ENCODE results near the gene SNORC.

Gene SNORC

DNA sequence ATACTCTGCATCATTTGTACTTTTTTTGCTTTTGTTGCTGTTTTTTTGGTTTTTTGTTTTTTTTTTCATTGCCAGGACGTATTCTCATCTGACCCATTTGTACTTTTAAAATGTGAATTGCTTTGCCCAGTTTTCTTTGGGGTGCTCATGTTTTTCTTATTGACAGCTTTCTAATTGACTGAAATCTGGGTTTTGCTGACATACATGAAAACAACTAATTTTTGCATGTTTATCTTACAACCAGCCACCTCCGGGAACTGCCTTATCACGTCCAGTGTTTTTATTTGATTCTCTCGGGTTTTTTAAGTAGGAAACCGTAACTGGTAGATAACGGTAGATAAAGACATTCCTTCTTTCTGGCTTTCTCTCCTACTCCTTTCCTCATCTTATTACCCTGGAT, 38.6 kb downstream of the SNORC start:
- H2AFZ ChIP-seq (ENCODE audit: low read depth, low read length, severe bottlenecking): no peak overlapping the region
- H3K27ac ChIP-seq (ENCODE audit: low read depth, low read length): no peak overlapping the region
- H3K27me3 ChIP-seq (ENCODE audit: low read length): peaks cover 2% of the 10 kb centered on the region; the same call in 1 of the 2 replicates
- H3K4me3 ChIP-seq (ENCODE audit: insufficient read depth, low read length, poor library complexity, severe bottlenecking): no peak overlapping the region
- H4K20me1 ChIP-seq (ENCODE audit: low read depth, low read length): no peaks in the 10 kb centered on the region
- no peaks in the 10 kb centered on the region for H3K9me2 ChIP-seq (replicated peaks; ENCODE audit: insufficient read depth, low read length)
- H3K36me3 ChIP-seq (ENCODE audit: low read length): no peaks in the 10 kb centered on the region
- H3K9ac ChIP-seq (ENCODE audit: low read length): no peak overlapping the region
- no peaks in the 10 kb centered on the region for H3K79me2 ChIP-seq (ENCODE audit: insufficient read depth, low read length)
- no peak overlapping the region for H3K4me2 ChIP-seq (ENCODE audit: low read depth, low read length, poor library complexity, severe bottlenecking)
- no peaks in the 10 kb centered on the region for H3F3A ChIP-seq (ENCODE audit: insufficient read depth)
- TF ChIP-seq, protein P1, sequence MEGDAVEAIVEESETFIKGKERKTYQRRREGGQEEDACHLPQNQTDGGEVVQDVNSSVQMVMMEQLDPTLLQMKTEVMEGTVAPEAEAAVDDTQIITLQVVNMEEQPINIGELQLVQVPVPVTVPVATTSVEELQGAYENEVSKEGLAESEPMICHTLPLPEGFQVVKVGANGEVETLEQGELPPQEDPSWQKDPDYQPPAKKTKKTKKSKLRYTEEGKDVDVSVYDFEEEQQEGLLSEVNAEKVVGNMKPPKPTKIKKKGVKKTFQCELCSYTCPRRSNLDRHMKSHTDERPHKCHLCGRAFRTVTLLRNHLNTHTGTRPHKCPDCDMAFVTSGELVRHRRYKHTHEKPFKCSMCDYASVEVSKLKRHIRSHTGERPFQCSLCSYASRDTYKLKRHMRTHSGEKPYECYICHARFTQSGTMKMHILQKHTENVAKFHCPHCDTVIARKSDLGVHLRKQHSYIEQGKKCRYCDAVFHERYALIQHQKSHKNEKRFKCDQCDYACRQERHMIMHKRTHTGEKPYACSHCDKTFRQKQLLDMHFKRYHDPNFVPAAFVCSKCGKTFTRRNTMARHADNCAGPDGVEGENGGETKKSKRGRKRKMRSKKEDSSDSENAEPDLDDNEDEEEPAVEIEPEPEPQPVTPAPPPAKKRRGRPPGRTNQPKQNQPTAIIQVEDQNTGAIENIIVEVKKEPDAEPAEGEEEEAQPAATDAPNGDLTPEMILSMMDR (IDR thresholded peaks at IDR 0.05; ENCODE audit: insufficient read depth, low read length, poor library complexity, severe bottlenecking): no peak
- no peak for TF ChIP-seq EZH2phosphoT487 (conservative IDR thresholded peaks at IDR 0.05; ENCODE audit: low read length)
- 0 out of 2 replicates have a peak, but pooled peaks cover 5% of the 10 kb centered on the region for H3K9me3 ChIP-seq (ENCODE audit: insufficient read depth, low read length)

DNA sequence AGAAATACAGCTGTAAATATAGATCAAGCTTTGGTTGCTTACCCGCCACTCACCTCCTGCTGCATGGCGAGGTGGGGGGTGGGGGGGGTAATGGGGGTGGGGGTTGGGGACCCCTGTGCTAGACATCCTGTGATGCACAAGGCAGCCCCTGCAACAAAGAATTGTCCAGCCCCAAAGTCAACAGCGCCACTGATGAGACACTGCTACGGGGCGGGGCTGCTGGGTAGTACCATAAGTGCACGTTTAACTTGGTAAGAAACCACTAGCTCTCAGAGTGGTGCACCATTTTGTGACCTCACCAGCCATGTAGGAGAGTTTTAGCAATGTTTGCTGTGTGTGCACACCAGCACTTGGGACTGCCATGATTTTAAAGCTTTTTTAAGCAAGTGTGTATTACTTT, 40.3 kb downstream of the SNORC start:
- H2AFZ ChIP-seq (ENCODE audit: low read depth, low read length, severe bottlenecking): no peak overlapping the region

DNA sequence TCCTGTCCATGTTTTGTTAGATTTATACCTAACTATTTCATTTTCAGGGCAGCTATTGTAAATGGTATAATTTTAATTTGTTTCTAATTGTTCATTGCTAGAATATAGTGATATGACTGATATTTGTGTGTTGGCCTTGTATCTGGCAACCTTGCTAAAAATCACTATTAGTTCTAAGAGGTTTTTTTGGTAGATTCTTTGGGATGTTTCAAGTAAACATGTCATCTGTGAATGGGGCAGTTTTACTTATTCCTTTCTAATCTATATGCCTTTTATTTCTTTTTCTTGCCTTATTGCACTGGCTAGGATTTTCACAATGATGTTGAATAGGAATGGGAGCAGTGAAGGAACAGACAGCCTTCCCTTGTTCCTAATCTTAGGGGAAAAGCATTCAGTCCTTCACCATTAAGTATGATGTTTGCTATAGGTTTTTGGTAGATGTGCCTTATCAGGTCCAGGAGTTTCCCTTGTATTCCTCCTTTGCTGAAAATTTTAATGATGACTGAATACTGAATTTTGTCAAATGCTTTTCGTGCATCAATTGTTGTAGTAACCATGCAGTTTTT, 41.7 kb downstream of the SNORC start:
- Histone ChIP-seq H3K9me3 (ENCODE audit: insufficient read depth, low read length) (0 out of 2 replicates have a peak, but pooled peaks cover 5% of the 10 kb centered on the region), H3K36me3 (ENCODE audit: low read length) (no peaks in the 10 kb centered on the region)

More for the DNA sequence above, 40.3 kb downstream of the SNORC start:
- H3K9ac ChIP-seq (ENCODE audit: low read length): no peak overlapping the region
- TF ChIP-seq, protein P1 (IDR thresholded peaks at IDR 0.05; ENCODE audit: insufficient read depth, low read length, poor library complexity, severe bottlenecking): no peak
- TF ChIP-seq EZH2phosphoT487 (conservative IDR thresholded peaks at IDR 0.05; ENCODE audit: low read length): no peak
- no peaks in the 10 kb centered on the region for H3K36me3 ChIP-seq (ENCODE audit: low read length)
- no peaks in the 10 kb centered on the region for H3K9me2 ChIP-seq (replicated peaks; ENCODE audit: insufficient read depth, low read length)
- no peaks in the 10 kb centered on the region for H3K79me2 ChIP-seq (ENCODE audit: insufficient read depth, low read length)
- H3K4me3 ChIP-seq (ENCODE audit: insufficient read depth, low read length, poor library complexity, severe bottlenecking): no peak overlapping the region
- H3K27me3 ChIP-seq (ENCODE audit: low read length): peaks cover 2% of the 10 kb centered on the region; the same call in 1 of the 2 replicates
- no peak overlapping the region for H3K4me2 ChIP-seq (ENCODE audit: low read depth, low read length, poor library complexity, severe bottlenecking)
- 0 out of 2 replicates have a peak, but pooled peaks cover 5% of the 10 kb centered on the region for H3K9me3 ChIP-seq (ENCODE audit: insufficient read depth, low read length)
- H3F3A ChIP-seq (ENCODE audit: insufficient read depth): no peaks in the 10 kb centered on the region
- no peaks in the 10 kb centered on the region for H4K20me1 ChIP-seq (ENCODE audit: low read depth, low read length)
- no peak overlapping the region for H3K27ac ChIP-seq (ENCODE audit: low read depth, low read length)

More for the DNA sequence above, 41.7 kb downstream of the SNORC start:
- TF ChIP-seq, protein P1 (IDR thresholded peaks at IDR 0.05; ENCODE audit: insufficient read depth, low read length, poor library complexity, severe bottlenecking): no peak
- TF ChIP-seq EZH2phosphoT487 (conservative IDR thresholded peaks at IDR 0.05; ENCODE audit: low read length): no peak
- Histone ChIP-seq H3K9me2 (replicated peaks; ENCODE audit: insufficient read depth, low read length) (no peaks in the 10 kb centered on the region), H3K27ac (ENCODE audit: low read depth, low read length) (no peak overlapping the region), H2AFZ (ENCODE audit: low read depth, low read length, severe bottlenecking) (no peak overlapping the region), H3K79me2 (ENCODE audit: insufficient read depth, low read length) (no peaks in the 10 kb centered on the region), H3K4me3 (ENCODE audit: insufficient read depth, low read length, poor library complexity, severe bottlenecking) (no peak overlapping the region), H3K4me2 (ENCODE audit: low read depth, low read length, poor library complexity, severe bottlenecking) (no peak overlapping the region), H3K27me3 (ENCODE audit: low read length) (peaks cover 2% of the 10 kb centered on the region; the same call in 1 of the 2 replicates), H3K9ac (ENCODE audit: low read length) (no peak overlapping the region), H4K20me1 (ENCODE audit: low read depth, low read length) (no peaks in the 10 kb centered on the region), H3F3A (ENCODE audit: insufficient read depth) (no peaks in the 10 kb centered on the region)

Data from SU-DHL-6 (cell line).